ENCODE measurements around the gene FHIT.

GRCh38 chr3:59913645-59914044 lies 1337.6 kb downstream of the FHIT start:
- no peak for TF ChIP-seq CTCF (IDR thresholded peaks at IDR 0.05; ENCODE audit: insufficient read depth, low read length, poor library complexity, severe bottlenecking)
- TF ChIP-seq EZH2phosphoT487 (conservative IDR thresholded peaks at IDR 0.05; ENCODE audit: low read length): no peak
